Measurements from ENCODE around the gene ATP6V1G1.
"Not testable (repeated sequence)": the region's sequence is repeated elsewhere in the genome, so short reads cannot be mapped to it uniquely, and the experiment has no call there.

Gene ATP6V1G1

GRCh38 chr9:114587345-114588202 lies at the start of gene ATP6V1G1:
TSS of gene ATP6V1G1 (plus strand) at chr9:114587769. CDS start at chr9:114587839, 70 bp downstream.
- DNase-seq: peak; percentile 99

- no peak for DNase-seq
Observed at GRCh38 chr9:114538241-114538640, 49.3 kb upstream of the ATP6V1G1 start.

- DNase-seq: no peak
Observed at GRCh38 chr9:114539701-114540380, 47.7 kb upstream of the ATP6V1G1 start.

GRCh38 chr9:114545055-114545454 lies 42.5 kb upstream of the ATP6V1G1 start:
- no peak for DNase-seq

DNA sequence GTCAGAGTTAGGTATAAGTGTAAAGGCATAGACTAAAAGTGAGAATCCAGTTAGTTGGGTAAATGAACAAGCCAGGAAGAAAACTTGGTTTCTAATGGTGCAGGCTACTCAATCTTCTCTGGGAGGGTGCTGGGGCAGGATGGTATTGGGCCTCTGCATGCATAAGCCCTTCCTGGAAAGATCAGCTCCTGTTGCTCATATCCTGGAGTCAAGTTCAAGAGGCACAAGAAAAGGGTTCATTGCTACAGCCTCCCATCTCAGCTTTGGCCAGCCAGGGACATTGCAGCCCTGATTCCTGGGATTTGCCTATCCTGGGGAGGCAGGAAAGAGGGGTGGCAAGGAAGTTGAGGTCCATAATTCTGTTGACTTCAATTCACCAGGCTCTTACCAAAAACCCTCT lies 40.7 kb upstream of the ATP6V1G1 start:
- DNase-seq: peak; percentile 18

GRCh38 chr9:114549697-114550330 lies 37.8 kb upstream of the ATP6V1G1 start:
- DNase-seq: no peak

DNA sequence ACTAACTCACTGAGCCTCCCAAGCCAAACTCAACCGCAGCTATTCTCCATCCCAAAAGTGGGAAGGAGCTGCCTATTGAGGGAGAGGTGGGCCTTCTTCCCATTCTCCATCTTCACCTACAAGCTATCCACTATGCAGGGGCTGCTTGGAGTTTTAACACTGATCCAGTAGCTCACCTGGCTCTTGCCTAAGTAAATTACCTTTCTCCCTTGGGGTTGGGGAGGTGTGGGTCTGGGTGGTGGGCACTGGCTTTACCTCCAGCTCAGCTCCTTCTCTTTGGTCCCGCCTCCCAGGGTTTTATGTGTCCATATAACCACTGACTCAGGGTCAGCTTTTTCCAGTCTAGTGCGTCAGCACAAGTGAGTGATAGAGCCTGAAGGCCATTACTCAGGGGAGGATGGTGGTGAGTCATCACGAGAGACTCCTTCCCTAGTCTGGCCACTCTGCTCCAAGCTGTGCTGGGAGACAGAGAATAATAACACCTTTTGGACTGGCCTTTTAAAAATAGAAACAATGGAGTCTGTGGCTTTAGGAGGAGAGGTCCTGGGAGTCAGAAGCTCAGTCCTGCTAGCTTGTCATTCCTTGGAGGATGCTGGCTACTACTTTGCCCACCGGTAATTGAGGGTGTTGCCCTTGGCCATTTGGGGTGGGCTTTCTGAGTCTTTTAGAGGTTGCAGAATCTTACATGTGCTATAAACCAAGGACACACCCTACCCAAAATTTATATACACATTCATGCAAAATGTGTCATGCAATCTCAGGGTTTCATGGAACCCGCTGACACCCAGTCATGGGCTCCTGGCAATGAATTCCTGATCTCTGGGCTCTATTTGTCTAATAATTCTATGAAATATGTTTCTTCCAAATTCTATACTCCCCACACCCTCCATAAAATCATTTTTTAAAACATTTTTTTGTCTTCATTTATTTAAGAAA lies 35.6 kb upstream of the ATP6V1G1 start:
- DNase-seq: peak; percentile 97

DNA sequence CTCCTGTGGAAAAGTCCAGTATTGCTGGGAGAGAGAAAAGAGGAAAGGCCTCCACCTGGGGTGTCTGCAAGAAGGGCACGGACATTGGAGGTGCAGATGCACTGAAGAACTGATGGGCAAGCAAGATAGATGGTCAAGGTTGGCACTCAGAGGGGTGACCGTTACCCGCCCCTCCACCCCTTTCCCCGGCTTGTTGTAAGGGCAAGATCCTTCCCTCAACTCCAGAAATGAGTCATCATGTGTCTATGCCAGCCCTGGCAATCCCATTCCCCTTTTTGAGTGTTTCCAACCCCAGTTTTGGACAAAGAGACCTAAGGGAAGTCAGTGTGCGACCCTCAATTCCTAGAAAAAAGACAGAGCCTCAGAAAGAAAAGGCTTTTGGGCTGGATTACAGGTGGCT lies 34.9 kb upstream of the ATP6V1G1 start:
- no peak for DNase-seq

GRCh38 chr9:114553202-114553601 lies 34.4 kb upstream of the ATP6V1G1 start:
- no peak for DNase-seq

- DNase-seq: no peak
Observed at GRCh38 chr9:114555696-114556095, 31.9 kb upstream of the ATP6V1G1 start.

- no peak for DNase-seq
Observed at GRCh38 chr9:114558027-114558675, 29.4 kb upstream of the ATP6V1G1 start.

- no peak for DNase-seq
Observed at GRCh38 chr9:114559830-114560513, 27.6 kb upstream of the ATP6V1G1 start.

- DNase-seq: no peak
Observed at GRCh38 chr9:114560956-114561355, 26.6 kb upstream of the ATP6V1G1 start.

DNA sequence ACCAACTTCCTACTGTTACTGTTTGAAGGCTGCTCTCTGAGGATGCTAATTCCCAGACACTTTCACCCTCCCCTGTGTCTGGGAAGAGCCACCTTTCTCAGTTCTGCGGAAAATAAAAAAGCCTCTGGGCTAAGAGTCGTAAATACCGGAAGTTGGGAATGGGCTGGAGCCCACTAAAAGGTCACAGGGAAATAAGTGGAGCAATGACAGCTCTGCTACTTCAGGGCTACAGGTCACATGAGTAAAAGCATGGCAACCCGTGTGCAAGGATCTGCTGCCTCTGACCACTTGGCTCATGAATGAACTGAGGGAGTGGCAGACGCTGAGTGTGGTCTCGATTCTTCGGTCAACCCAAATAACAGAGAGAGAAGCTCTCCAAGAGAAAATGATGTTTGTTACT lies 25.8 kb upstream of the ATP6V1G1 start:
- no peak for DNase-seq

- DNase-seq: no peak
Observed at GRCh38 chr9:114565204-114565603, 22.4 kb upstream of the ATP6V1G1 start.

- DNase-seq: no peak
Observed at GRCh38 chr9:114570742-114571141, 16.8 kb upstream of the ATP6V1G1 start.

GRCh38 chr9:114571391-114571790 lies 16.2 kb upstream of the ATP6V1G1 start:
- DNase-seq: no peak

GRCh38 chr9:114572199-114572598 lies 15.4 kb upstream of the ATP6V1G1 start:
- DNase-seq: no peak

DNA sequence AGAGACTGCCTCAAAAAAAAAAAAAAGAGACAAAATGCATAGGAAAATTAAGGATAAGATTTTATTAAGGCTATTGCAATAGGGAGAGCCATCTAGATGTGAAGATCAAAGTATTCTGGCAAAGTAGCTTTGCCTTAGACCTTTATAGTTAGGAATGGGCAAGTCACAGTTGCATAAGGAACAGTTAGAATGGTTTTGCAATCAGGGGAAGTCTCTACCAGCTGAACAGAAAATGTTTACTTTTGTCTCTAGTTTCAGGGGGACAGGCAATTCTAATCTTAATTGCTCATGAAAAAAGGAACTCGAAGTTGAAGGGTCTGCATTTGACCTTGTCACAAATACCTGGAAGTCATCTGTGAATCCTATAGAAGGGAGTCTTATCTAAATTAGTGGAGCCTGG lies 13.1 kb upstream of the ATP6V1G1 start:
- no peak for DNase-seq

- DNase-seq: not testable (repeated sequence)
Observed at GRCh38 chr9:114576779-114577178, 10.8 kb upstream of the ATP6V1G1 start.

- not testable (repeated sequence) for DNase-seq
Observed at GRCh38 chr9:114578134-114578533, 9.4 kb upstream of the ATP6V1G1 start.
